Heart left ventricle (tissue), 16 donors: ENCODE data around the gene SUPT6H. TPM values are rescaled to one million over a fixed set of nuclear protein-coding genes. Genes with fewer than 3 reads are reported as not detected.

Source experiments
- ATAC-seq, 4 donors: fragments of 200-7000 bp; cut with Tn5 transposase; one replicate each; pipeline ENCODE4 v1.9.1; 2020 to 2022; ENCODE audit warnings: moderate library complexity in 4 of 4, mild to moderate bottlenecking in 3 of 4, moderate number of reproducible peaks in 1 of 4
- DNase-seq, 5 donors: peaks; one replicate each; pipeline ENCODE4 v3.0.0-alpha.2; 2020
- H3K27ac ChIP-seq, 12 donors: fragments of 200-600 bp; sonication (generic) in 4 of 12; one replicate each; pipeline versions ENCODE4 v1.5.0 to v1.8.0; 2016 to 2022; ENCODE audit warnings: mild to moderate bottlenecking in 2 of 12
- H3K27me3 ChIP-seq, 9 donors: fragments of 200-600 bp; sonication (generic) in 2 of 9; one replicate each; pipeline versions ENCODE4 v1.5.1 to v1.8.0; 2016 to 2022; ENCODE audit warnings: mild to moderate bottlenecking in 3 of 9
- H3K36me3 ChIP-seq, 9 donors: fragments of 200-600 bp; sonication (generic) in 2 of 9; one replicate each; pipeline versions ENCODE4 v1.5.0 to v1.8.0; 2018 to 2022; ENCODE audit warnings: mild to moderate bottlenecking in 2 of 9
- H3K4me1 ChIP-seq, 12 donors: fragments of 200-600 bp; sonication (generic) in 4 of 12; one replicate each; pipeline versions ENCODE4 v1.5.0 to v1.8.0; 2016 to 2022; ENCODE audit warnings: mild to moderate bottlenecking in 3 of 12
- H3K4me3 ChIP-seq, 12 donors: fragments of 200-600 bp; sonication (generic) in 4 of 12; one replicate each; pipeline versions ENCODE4 v1.5.0 to v1.8.0; 2017 to 2022; ENCODE audit warnings: mild to moderate bottlenecking in 9 of 12, moderate library complexity in 4 of 12
- H3K9me3 ChIP-seq, 12 donors: fragments of 200-600 bp; sonication (generic) in 4 of 12; one replicate each; pipeline versions ENCODE4 v1.5.0 to v1.8.0; 2016 to 2022; ENCODE audit warnings: mild to moderate bottlenecking in 1 of 12
- POLR2A ChIP-seq, 2 donors: fragments of 450-650 bp; IDR thresholded peaks; one replicate each; pipeline ENCODE4 v1.6.1; 2017; ENCODE audit warnings: antibody characterized with exemption in 2 of 2, mild to moderate bottlenecking in 2 of 2, moderate library complexity in 2 of 2
- WGBS, 4 donors: extraction: QIAGEN DNeasy Blood & Tissue Kit in 2 of 4; methylation state at CpG; one replicate each; pipeline versions ENCODE4 v1.1.5 to v1.1.7; 2013 to 2018; 5-methylcytosine and 5-hydroxymethylcytosine counted together
- intact Hi-C, 10 donors: fragments of 100-400 bp; cut with DNase I; formaldehyde crosslinking; loops; one replicate each; pipeline versions ENCODE4 v1.11.1 to v1.14.2; 2022
- polyA plus RNA-seq, 2 donors: library from polyadenylated mRNA; stranded (reverse); fragments of 200-250 nt; gene quantifications; one replicate each; pipeline ENCODE4 v1.2.3, GENCODE V29; 2013
- total RNA-seq, 9 donors: library from RNA; depleted of rRNA in 2 of 9; stranded (reverse); fragments of >200 nt in 2 of 9; fragmentation: NEBNext Ultra II Directional in 3 of 9; extraction: Animal tissue kit (Norgen Biotek cat#: 25700) in 3 of 9; gene quantifications; one replicate each; pipeline versions ENCODE4 v1.1.0 to v1.2.4, GENCODE V29; 2016 to 2023
- TF ChIP-seq, protein P1 (sequence below), 12 donors: fragments of 200-600 bp; sonication (generic) in 4 of 12; IDR thresholded peaks; one replicate each; pipeline versions ENCODE4 v1.5.0 to v1.8.0; 2018 to 2022; ENCODE audit warnings: antibody characterized with exemption in 12 of 12, mild to moderate bottlenecking in 5 of 12
- donor health status: ischemic (EF 13 %, LVEDD 7.1; RV severe dilation, severe dysfunction).
- donor health status: healthy with polysubstance abuse.
- donor health status: DM: no; HTN: yes; CAD: no.
- donor health status: DM: no; HTN: no; CAD: no.
- donor health status: ischemic (EF 25% LVEDD 6.9; RV normal size, moderate dysfunction).
- donor health status: ischemic (EF 25% LVEDD 5.7; RV mildly dilated, moderate dysfunction).
- donor health status: healthy.
- donor health status: DM: yes; HTN: yes; CAD: no.
- donor health status: ischemic (EF 35%, LVEDD 5.7; RV mildly dilated, moderate dysfunction).
- donor health status: nonischemic (EF 11% LVEDD 7.7; RV severe dilation, severe dysfunction).
- donor health status: DM: yes; HTN: yes; CAD: no.
- donor health status: PGD.
- donor health status: ischemic (EF 29% LVEDD 5.4; RV normal size, mild dysfunction).
- donor health status: nonischemic (EF 23%, LVEDD 6.1; RV moderate dilation, normal function).

SUPT6H gene
- total and polyA plus RNA-seq, 11 donors: 31.7 to 91.6 (median 43.5) TPM

DNA sequence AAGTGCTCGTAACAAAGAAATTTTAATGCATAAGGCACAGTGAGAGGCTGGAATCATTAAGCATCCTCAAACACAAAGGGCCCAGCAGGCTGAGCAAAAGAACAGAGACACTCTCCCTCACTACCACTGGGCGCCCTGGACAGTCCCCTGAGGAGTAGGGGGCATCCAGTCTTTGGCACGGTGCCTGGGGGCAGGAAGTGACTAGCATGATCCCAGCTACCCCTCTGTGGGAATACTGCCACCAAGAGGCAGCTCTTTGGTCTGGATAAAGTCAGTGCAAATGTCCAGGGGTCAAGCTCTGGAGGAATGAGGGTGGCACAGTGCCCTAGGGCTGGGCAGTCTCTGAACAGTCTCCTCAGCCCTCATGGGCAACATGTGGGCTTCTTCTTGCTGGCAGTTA lies 52.3 kb downstream of the SUPT6H start:
- intact Hi-C loops: loop anchor here in 3 of 10 donors (5.0 to 10.0 kb wide), 3 partner anchors 49 to 67 kb away; partner anchors contain the start of genes SDF2 (in 2 of the 3), SUPT6H (in 2 of the 3) and BLTP2 (in 1 of the 3)
- 92 to 100% (median 95%) methylated on average over 3 of the region's 3 CpGs for WGBS, 4 donors
- no peak overlapping the region for H3K4me3 ChIP-seq
- no peaks in the 10 kb centered on the region for H3K9me3 ChIP-seq
- H3K36me3 ChIP-seq: peaks cover 0 to 20% (median 11%) of the 10 kb centered on the region in 9 donors
- H3K27me3 ChIP-seq: peaks cover 0 to 18% (median 0%) of the 10 kb centered on the region in 9 donors
- no peak overlapping the region for H3K27ac ChIP-seq
- peaks cover 0 to 60% (median 30%) of the 10 kb centered on the region in 12 donors for H3K4me1 ChIP-seq
- ATAC-seq (no peak), DNase-seq (peak in 2 of 5 donors; percentile 32 to 54)
- no peak for TF ChIP-seq POLR2A (IDR thresholded peaks at IDR 0.05)
- TF ChIP-seq, protein P1, sequence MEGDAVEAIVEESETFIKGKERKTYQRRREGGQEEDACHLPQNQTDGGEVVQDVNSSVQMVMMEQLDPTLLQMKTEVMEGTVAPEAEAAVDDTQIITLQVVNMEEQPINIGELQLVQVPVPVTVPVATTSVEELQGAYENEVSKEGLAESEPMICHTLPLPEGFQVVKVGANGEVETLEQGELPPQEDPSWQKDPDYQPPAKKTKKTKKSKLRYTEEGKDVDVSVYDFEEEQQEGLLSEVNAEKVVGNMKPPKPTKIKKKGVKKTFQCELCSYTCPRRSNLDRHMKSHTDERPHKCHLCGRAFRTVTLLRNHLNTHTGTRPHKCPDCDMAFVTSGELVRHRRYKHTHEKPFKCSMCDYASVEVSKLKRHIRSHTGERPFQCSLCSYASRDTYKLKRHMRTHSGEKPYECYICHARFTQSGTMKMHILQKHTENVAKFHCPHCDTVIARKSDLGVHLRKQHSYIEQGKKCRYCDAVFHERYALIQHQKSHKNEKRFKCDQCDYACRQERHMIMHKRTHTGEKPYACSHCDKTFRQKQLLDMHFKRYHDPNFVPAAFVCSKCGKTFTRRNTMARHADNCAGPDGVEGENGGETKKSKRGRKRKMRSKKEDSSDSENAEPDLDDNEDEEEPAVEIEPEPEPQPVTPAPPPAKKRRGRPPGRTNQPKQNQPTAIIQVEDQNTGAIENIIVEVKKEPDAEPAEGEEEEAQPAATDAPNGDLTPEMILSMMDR (IDR thresholded peaks at IDR 0.05): no peak

GRCh38 chr17:28715217-28715616 lies 53.2 kb downstream of the SUPT6H start:
- DNase-seq: no peak
- intact Hi-C loops: loop anchor here in 2 of 10 donors (5.0 to 10.0 kb wide), 2 partner anchors 50 to 68 kb away; partner anchors contain the start of genes BLTP2 (in 1 of the 2), SDF2 (in 1 of the 2) and SUPT6H (in 1 of the 2)
- H3K27ac ChIP-seq: no peak overlapping the region
- 95 to 98% (median 96%) methylated on average over 2 of the region's 2 CpGs for WGBS, 4 donors
- H3K4me3 ChIP-seq: no peak overlapping the region
- no peak for ATAC-seq
- peaks cover 0 to 56% (median 31%) of the 10 kb centered on the region in 12 donors for H3K4me1 ChIP-seq
- H3K9me3 ChIP-seq: no peaks in the 10 kb centered on the region
- peaks cover 0 to 18% (median 0%) of the 10 kb centered on the region in 9 donors for H3K27me3 ChIP-seq
- peaks cover 0 to 20% (median 11%) of the 10 kb centered on the region in 9 donors for H3K36me3 ChIP-seq
- TF ChIP-seq, protein P1 (IDR thresholded peaks at IDR 0.05): no peak
- no peak for TF ChIP-seq POLR2A (IDR thresholded peaks at IDR 0.05)

DNA sequence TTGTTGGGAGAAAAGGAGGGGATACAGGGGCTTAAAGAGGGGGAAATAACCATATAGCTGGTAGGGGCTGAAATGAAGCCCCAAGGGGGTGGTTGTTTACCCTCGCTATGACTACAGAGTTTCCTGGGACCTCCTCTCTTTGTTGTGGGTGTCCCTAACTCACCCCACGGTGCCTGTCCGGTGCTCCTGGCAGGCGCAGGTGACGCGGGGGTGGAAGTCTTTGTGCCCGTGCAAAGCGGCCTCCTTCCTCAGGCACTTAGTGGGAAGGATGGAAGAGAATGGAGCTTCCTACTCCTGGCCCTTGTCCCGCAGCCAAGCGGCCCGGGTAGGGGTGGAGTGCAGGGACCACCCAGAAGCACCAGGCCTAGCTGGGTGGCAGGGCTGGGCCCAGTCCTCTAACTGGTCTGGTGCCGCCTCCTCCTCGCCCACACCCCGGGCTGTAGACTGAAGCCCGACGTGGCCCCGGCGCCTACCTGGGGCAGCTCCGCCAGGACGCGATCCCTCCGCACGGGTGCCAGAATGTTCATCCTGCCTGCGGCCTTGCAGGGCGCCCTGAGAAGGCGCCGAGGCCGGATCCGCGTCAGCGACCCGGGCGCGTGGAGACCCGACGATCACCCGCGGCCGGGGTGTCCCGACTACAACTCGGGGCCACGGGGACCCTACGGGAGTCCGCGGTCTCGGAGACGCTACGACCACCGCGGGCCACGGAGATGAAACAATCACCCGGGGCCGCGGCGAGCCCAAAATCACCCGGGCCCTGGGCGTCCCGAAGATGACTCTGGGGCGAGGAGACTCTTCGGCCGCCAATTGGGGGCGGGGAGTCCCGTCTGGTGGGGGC lies 55.0 kb downstream of the SUPT6H start:
- H3K36me3 ChIP-seq: peaks cover 0 to 33% (median 24%) of the 10 kb centered on the region in 9 donors
- H3K9me3 ChIP-seq: no peaks in the 10 kb centered on the region
- H3K4me3 ChIP-seq: peak overlapping the region; percentile 41 to 92 (median 72)
- WGBS, 4 donors: 9 to 22% (median 13%) methylated on average over 27 to 63 of the region's 63 CpGs
- intact Hi-C loops: loop anchor here in 2 of 10 donors (5.0 to 10.0 kb wide), 2 partner anchors 52 to 70 kb away; partner anchors contain the start of genes BLTP2 (in 1 of the 2), SDF2 (in 1 of the 2) and SUPT6H (in 1 of the 2)
- H3K27ac ChIP-seq: peak overlapping the region; percentile 66 to 96 (median 90)
- DNase-seq (peak in 4 of 5 donors; percentile 36 to 74 (median 49)), ATAC-seq (no peak)
- H3K27me3 ChIP-seq: peaks cover 0 to 18% (median 0%) of the 10 kb centered on the region in 9 donors
- TF ChIP-seq POLR2A (IDR thresholded peaks at IDR 0.05): no peak
- TF ChIP-seq, protein P1 (IDR thresholded peaks at IDR 0.05): no peak
- H3K4me1 ChIP-seq: peaks cover 0 to 59% (median 41%) of the 10 kb centered on the region in 12 donors
